ENCODE data around the gene TSPAN17.

DNA sequence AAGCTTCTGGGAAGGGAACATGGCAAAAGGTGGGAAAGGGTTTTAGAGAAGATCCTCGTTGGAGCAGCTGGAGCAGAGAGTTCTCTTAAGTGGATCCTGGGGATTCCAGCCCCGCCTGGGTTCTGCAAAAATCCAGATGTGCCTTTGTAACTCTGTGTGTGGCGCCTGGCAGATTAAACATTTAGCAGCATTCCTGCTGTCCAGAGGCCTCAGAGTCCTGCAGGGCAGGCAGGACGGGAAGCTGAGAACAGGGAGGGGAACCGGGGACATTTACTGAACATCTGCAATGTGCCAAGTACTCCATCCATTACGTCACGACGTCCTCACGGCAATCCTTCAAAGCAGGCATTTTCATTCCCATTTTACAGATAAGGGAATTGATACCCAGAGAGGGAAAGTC, 10.9 kb upstream of the TSPAN17 start:
- TF ChIP-seq POLR2A (IDR thresholded peaks at IDR 0.05; ENCODE audit: borderline replicate concordance, extremely low read depth, insufficient read depth, insufficient read length) (no peak), CEBPB (IDR thresholded peaks at IDR 0.05; ENCODE audit: low read depth) (no peak), POLR2AphosphoS5 (IDR thresholded peaks at IDR 0.05; ENCODE audit: low read depth, low read length) (no peak), ZNF274 (IDR thresholded peaks at IDR 0.05; ENCODE audit: low read depth, low read length) (no peak), TCF7L2 (IDR thresholded peaks at IDR 0.05; ENCODE audit: borderline replicate concordance, extremely low read depth, insufficient read depth, insufficient read length) (no peak), RAD21 (IDR thresholded peaks at IDR 0.05; ENCODE audit: low read depth) (no peak)
- TF ChIP-seq, protein P1, sequence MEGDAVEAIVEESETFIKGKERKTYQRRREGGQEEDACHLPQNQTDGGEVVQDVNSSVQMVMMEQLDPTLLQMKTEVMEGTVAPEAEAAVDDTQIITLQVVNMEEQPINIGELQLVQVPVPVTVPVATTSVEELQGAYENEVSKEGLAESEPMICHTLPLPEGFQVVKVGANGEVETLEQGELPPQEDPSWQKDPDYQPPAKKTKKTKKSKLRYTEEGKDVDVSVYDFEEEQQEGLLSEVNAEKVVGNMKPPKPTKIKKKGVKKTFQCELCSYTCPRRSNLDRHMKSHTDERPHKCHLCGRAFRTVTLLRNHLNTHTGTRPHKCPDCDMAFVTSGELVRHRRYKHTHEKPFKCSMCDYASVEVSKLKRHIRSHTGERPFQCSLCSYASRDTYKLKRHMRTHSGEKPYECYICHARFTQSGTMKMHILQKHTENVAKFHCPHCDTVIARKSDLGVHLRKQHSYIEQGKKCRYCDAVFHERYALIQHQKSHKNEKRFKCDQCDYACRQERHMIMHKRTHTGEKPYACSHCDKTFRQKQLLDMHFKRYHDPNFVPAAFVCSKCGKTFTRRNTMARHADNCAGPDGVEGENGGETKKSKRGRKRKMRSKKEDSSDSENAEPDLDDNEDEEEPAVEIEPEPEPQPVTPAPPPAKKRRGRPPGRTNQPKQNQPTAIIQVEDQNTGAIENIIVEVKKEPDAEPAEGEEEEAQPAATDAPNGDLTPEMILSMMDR (IDR thresholded peaks at IDR 0.05 in 2 of 3, conservative IDR thresholded peaks at IDR 0.05 in 1 of 3; ENCODE audit: borderline replicate concordance in 1 of 3, insufficient read depth in 1 of 3, low read depth in 2 of 3, low read length in 2 of 3) = no peak

Data from HCT116 (cell line).